H1 (cell line): ENCODE data around the gene NTN1.

ENCODE experiments used
- ATF3 ChIP-seq: IDR thresholded peaks from 2 replicates; pipeline ENCODE4 v1.6.1; 2011; ENCODE audit warnings: low read depth, mild to moderate bottlenecking, low read length; ENCODE audit not compliant: insufficient read depth
- CBX8 ChIP-seq: fragments of 300-800, 300-1000 bp; sonication (generic); IDR thresholded peaks from 2 replicates; pipeline ENCODE4 v1.7.1; 2016; ENCODE audit warnings: low read depth, low read length, borderline replicate concordance
- CHD2 ChIP-seq: IDR thresholded peaks from 2 replicates; pipeline ENCODE4 v1.6.1; 2012; ENCODE audit warnings: low read length, improper control_type of control experiment
- CTCF ChIP-seq, 3 experiments: IDR thresholded peaks; 1 replicate in 2 of 3; 2 replicates in 1 of 3; pipeline versions ENCODE4 v1.5.1 to v1.6.1; 2011; ENCODE audit warnings: low read length in 3 of 3, mild to moderate bottlenecking in 3 of 3, inconsistent platforms in 2 of 3, low read depth in 1 of 3, moderate library complexity in 1 of 3; ENCODE audit not compliant: insufficient read depth in 1 of 3; ENCODE audit errors: control extremely low read depth in 1 of 3
- EGR1 ChIP-seq: IDR thresholded peaks from 2 replicates; pipeline ENCODE4 v1.6.1; 2011; ENCODE audit warnings: low read depth, low read length, borderline replicate concordance
- EP300 ChIP-seq, 2 experiments: IDR thresholded peaks; 1 replicate in 1 of 2; 2 replicates in 1 of 2; pipeline ENCODE4 v1.6.1; 2011 to 2012; ENCODE audit warnings: low read depth in 2 of 2, low read length in 2 of 2, mild to moderate bottlenecking in 2 of 2, borderline replicate concordance in 1 of 2, inconsistent platforms in 1 of 2, moderate library complexity in 1 of 2
- EZH2 ChIP-seq: fragments of 200-600 bp; sonication (generic); IDR thresholded peaks from 2 replicates; pipeline ENCODE4 v1.7.1; 2012; ENCODE audit warnings: low read depth, mild to moderate bottlenecking, moderate library complexity, low read length, inconsistent platforms; ENCODE audit not compliant: severe bottlenecking
- HDAC6 ChIP-seq: IDR thresholded peaks from one replicate; pipeline ENCODE4 v1.7.1; 2012; ENCODE audit warnings: low read depth, mild to moderate bottlenecking, inconsistent platforms, low read length, moderate library complexity
- TEAD4 ChIP-seq: IDR thresholded peaks from 2 replicates; pipeline ENCODE4 v1.6.1; 2012; ENCODE audit warnings: low read depth, low read length, inconsistent platforms, mixed read lengths
- USF2 ChIP-seq: IDR thresholded peaks from 2 replicates; pipeline ENCODE4 v1.6.1; 2011; ENCODE audit warnings: low read length, improper control_type of control experiment
- YY1 ChIP-seq: IDR thresholded peaks from 2 replicates; pipeline ENCODE4 v1.6.1; 2011; ENCODE audit warnings: low read depth, mild to moderate bottlenecking, low read length
- ZNF274 ChIP-seq: IDR thresholded peaks from 2 replicates; pipeline ENCODE4 v1.7.0; 2012; ENCODE audit warnings: low read length, borderline replicate concordance; ENCODE audit errors: extremely low read depth
- TF ChIP-seq, protein P1 (sequence below): IDR thresholded peaks from 2 replicates; pipeline ENCODE4 v1.6.1; 2012; ENCODE audit warnings: low read length, inconsistent platforms

- TF ChIP-seq EZH2 (no peak), EP300 (IDR thresholded peaks at IDR 0.05; ENCODE audit: borderline replicate concordance in 1 of 2, low read depth in 2 of 2, low read length in 2 of 2) (no peak), CHD2 (no peak), ZNF274 (no peak), CTCF (IDR thresholded peaks at IDR 0.05; ENCODE audit: control extremely low read depth in 1 of 3, insufficient read depth in 1 of 3, low read depth in 1 of 3, low read length in 3 of 3) (no peak), YY1 (no peak), ATF3 (no peak), HDAC6 (no peak), TEAD4 (no peak), EGR1 (no peak), USF2 (no peak), CBX8 (no peak)
- TF ChIP-seq, protein P1, sequence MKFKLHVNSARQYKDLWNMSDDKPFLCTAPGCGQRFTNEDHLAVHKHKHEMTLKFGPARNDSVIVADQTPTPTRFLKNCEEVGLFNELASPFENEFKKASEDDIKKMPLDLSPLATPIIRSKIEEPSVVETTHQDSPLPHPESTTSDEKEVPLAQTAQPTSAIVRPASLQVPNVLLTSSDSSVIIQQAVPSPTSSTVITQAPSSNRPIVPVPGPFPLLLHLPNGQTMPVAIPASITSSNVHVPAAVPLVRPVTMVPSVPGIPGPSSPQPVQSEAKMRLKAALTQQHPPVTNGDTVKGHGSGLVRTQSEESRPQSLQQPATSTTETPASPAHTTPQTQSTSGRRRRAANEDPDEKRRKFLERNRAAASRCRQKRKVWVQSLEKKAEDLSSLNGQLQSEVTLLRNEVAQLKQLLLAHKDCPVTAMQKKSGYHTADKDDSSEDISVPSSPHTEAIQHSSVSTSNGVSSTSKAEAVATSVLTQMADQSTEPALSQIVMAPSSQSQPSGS = no peak
Observed at GRCh38 chr17:9192010-9192409, 170.7 kb downstream of the NTN1 start.
